CD4-positive, CD25-positive, alpha-beta regulatory T cell (primary cell): Measurements from ENCODE around the gene CA9. TPM values are rescaled to one million over a fixed set of nuclear protein-coding genes. Genes with fewer than 3 reads are reported as not detected.

Source experiments
- ATAC-seq, 2 donors: fragments of 150-1000 bp; cut with Tn5 transposase; one replicate each; pipeline ENCODE4 v1.10.0; 2021; ENCODE audit warnings: low read depth in 2 of 2, moderate number of reproducible peaks in 2 of 2, moderate library complexity in 1 of 2
- DNase-seq, 3 donors: peaks; one replicate each; pipeline versions ENCODE4 v3.0.0 to v3.0.0-alpha.2; 2012 to 2022; ENCODE audit warnings: mixed read lengths in 1 of 3
- H3K27ac ChIP-seq: one replicate; pipeline ENCODE4 v1.7.0; 2013; ENCODE audit warnings: mild to moderate bottlenecking, low read length; ENCODE audit not compliant: insufficient read depth, poor library complexity, severe bottlenecking
- H3K27me3 ChIP-seq: one replicate; pipeline ENCODE4 v1.7.0; 2013; ENCODE audit warnings: low read length; ENCODE audit not compliant: control insufficient read depth, insufficient read depth
- H3K36me3 ChIP-seq: one replicate; pipeline ENCODE4 v1.7.0; 2013; ENCODE audit warnings: mild to moderate bottlenecking, low read length, moderate library complexity; ENCODE audit not compliant: control insufficient read depth, insufficient read depth
- H3K4me1 ChIP-seq: 2 replicates; pipeline ENCODE4 v1.7.0; 2013; ENCODE audit warnings: mild to moderate bottlenecking, low read length; ENCODE audit not compliant: insufficient read depth, control insufficient read depth, poor library complexity, severe bottlenecking
- H3K4me3 ChIP-seq: one replicate; pipeline ENCODE4 v1.7.0; 2013; ENCODE audit warnings: low read depth, mild to moderate bottlenecking, low read length, moderate library complexity
- H3K9me3 ChIP-seq, 2 experiments: 1 replicate in 1 of 2; 2 replicates in 1 of 2; pipeline ENCODE4 v1.7.0; 2013; ENCODE audit warnings: low read length in 2 of 2, mild to moderate bottlenecking in 1 of 2, moderate library complexity in 1 of 2; ENCODE audit not compliant: control insufficient read depth in 2 of 2
- H3K27ac Mint-ChIP-seq, 3 donors: one replicate each; pipeline ENCODE4 v1.8.0; 2020 to 2022; ENCODE audit warnings: mild to moderate bottlenecking in 3 of 3, mixed read lengths in 3 of 3, moderate library complexity in 2 of 3
- H3K27me3 Mint-ChIP-seq: one replicate; pipeline ENCODE4 v1.8.0; 2022; ENCODE audit warnings: mild to moderate bottlenecking, mixed read lengths
- H3K36me3 Mint-ChIP-seq: one replicate; pipeline ENCODE4 v1.8.0; 2020; ENCODE audit warnings: mixed read lengths
- H3K4me1 Mint-ChIP-seq, 4 donors: one replicate each; pipeline ENCODE4 v1.8.0; 2020 to 2022; ENCODE audit warnings: mixed read lengths in 4 of 4, mild to moderate bottlenecking in 1 of 4
- H3K4me3 Mint-ChIP-seq, 4 donors: one replicate each; pipeline ENCODE4 v1.8.0; 2020 to 2022; ENCODE audit warnings: mild to moderate bottlenecking in 4 of 4, mixed read lengths in 4 of 4, moderate library complexity in 3 of 4
- H3K9me3 Mint-ChIP-seq, 7 donors: one replicate each; pipeline ENCODE4 v1.8.0; 2020 to 2022; ENCODE audit warnings: mixed read lengths in 7 of 7, mild to moderate bottlenecking in 3 of 7, moderate library complexity in 2 of 7
- polyA plus RNA-seq, 4 donors: library from polyadenylated mRNA; unstranded; fragments of 300-500 nt; fragmentation: Illumina TruSeq; gene quantifications; one replicate each; pipeline ENCODE4 v1.2.3, GENCODE V29; 2021
- total RNA-seq: library from RNA; stranded (reverse); gene quantifications from one replicate; pipeline ENCODE4 v1.2.3, GENCODE V29; 2022

Gene CA9
- total and polyA plus RNA-seq, 5 donors from 2014 or later, result 0.48 TPM; not detected in 4

DNA sequence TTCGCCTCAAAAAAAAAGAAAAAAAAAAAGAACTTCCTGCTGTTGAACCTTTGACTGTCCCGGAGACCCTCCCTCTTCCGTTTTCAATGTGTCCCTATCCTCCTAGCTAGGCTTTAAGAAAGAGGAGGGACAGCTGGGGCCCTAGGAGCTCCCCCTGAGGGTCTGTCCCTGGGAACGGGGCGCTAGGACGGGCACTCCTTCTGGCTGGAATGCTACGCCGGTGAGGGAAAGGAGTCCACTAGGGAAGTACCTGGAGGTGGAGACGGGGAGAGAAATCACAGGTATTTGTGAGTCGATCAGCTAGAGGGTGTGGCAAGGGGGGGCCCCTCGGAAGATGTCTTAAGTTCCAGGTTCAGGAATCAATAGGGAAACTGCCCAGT lies 27.6 kb upstream of the CA9 start:
- Mint-ChIP-seq H3K4me1 (peaks cover 4 to 67% (median 43%) of the 10 kb centered on the region in 4 donors), H3K27me3 (peaks cover 12% of the 10 kb centered on the region)
- H3K27me3 ChIP-seq, result no peaks in the 10 kb centered on the region

DNA sequence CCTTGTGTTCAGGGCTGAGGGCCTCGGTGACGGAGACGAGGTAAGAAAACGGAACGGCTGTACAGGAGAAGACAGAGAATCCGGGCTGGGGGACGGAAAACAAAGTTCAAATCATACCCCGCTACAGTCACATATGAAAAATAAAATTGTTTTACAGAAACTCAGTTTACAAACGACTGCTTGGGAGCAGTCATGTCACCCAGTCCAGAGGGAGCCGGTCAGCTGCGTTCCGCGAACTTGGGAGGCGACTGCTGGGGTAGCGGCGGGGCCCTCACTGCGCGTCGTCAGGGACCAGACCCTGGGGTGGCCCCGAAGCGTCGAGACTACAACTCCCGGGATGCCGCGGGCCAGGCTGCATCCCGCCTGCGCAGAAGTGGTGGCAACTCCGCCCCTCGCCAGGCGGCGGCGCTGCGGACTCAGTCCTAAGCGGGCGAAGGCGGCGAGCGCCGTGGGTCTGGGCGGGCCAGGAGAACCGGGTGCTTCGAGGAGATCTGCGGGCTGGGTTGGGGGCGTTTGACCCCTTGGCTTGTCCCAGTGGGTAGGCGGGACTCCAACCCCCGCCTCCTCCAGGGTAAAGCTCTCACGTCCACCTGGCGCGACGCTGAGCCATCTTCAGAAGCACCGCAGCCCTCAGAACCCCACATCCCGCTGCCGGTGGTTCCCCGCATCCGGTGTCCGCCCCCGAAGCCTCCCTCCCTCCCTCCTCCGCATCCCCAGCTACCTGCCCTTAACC lies 27.0 kb upstream of the CA9 start:
- H3K27ac ChIP-seq, result peak overlapping the region; percentile 93
- H3K9me3 Mint-ChIP-seq, result peaks cover 0 to 2% (median 0%) of the 10 kb centered on the region in 7 donors
- DNase-seq (peak; percentile 87 to 96 (median 93)), ATAC-seq (peak; percentile 86 to 90)
- peaks cover 64% of the 10 kb centered on the region for H3K4me1 ChIP-seq
- no peaks in the 10 kb centered on the region for H3K27me3 ChIP-seq
- peak overlapping the region; percentile 96 to 100 (median 97) for H3K4me3 Mint-ChIP-seq
- peak overlapping the region; percentile 90 for H3K4me3 ChIP-seq
- H3K4me1 Mint-ChIP-seq, result peaks cover 4 to 72% (median 45%) of the 10 kb centered on the region in 4 donors
- no peaks in the 10 kb centered on the region for H3K9me3 ChIP-seq
- peaks cover 5% of the 10 kb centered on the region for H3K36me3 ChIP-seq
- H3K36me3 Mint-ChIP-seq, result peaks cover 5% of the 10 kb centered on the region
- H3K27me3 Mint-ChIP-seq, result peaks cover 12% of the 10 kb centered on the region
- peak overlapping the region; percentile 95 to 98 (median 98) for H3K27ac Mint-ChIP-seq

More for the DNA sequence above, 27.6 kb upstream of the CA9 start:
- Histone ChIP-seq H3K36me3 (peaks cover 5% of the 10 kb centered on the region), H3K9me3 (no peaks in the 10 kb centered on the region), H3K4me3 (peak overlapping the region; percentile 90), H3K4me1 (peaks cover 59% of the 10 kb centered on the region), H3K27ac (peak overlapping the region; percentile 93)
- Mint-ChIP-seq H3K27ac (peak overlapping the region; percentile 95 to 98 (median 98)), H3K36me3 (peaks cover 5% of the 10 kb centered on the region), H3K4me3 (peak overlapping the region; percentile 96 to 100 (median 97)), H3K9me3 (peaks cover 0 to 2% (median 0%) of the 10 kb centered on the region in 7 donors)
- no peak for ATAC-seq
- peak in 1 of 3 donors; percentile 62 for DNase-seq

DNA sequence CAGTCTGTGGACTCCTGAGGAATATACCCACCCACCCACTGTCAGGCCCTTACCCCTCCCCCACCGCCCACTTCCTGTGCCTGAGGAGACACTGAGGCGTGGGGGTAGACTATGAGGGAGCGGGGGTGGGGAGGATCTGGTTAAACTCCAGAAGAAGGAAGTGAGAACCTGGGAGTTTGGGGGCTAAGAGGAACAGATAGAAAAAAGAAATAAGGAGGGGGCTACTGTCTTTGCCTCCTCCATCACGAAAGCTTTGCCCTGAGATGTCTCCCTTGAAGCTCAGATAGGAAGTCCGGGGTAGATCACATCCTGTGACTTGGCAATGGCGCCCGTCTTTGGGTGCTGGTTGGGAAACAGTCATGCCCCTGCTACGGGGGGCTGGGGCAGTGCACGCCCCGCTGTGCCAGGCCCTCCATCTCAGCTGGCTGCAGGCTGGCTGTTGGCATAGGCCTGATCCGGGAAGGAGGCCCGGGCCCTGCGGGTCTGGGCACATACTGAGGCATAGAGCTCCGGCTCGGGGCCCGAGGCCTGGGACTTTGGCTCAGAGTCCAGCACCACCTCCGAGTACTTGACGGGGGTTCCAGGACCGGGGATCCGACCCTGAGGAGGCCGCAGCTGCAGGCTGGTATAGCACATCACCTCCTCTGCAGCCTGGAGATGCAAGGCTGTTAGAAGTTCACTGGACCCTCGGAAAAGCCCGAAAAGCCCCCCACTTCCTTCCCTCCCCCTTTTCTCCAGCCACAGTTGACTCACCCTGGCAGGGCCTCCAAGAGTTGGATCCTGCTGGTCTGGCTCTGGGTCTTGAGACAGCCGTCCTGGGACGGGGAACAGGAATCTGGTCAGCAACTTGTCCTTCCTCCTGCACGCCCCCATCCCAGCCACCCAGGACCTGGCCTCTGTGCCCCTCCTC lies 24.0 kb upstream of the CA9 start:
- Histone ChIP-seq H3K27me3 (no peaks in the 10 kb centered on the region), H3K36me3 (peaks cover 5% of the 10 kb centered on the region), H3K4me1 (peaks cover 70% of the 10 kb centered on the region), H3K27ac (peak overlapping the region; percentile 93), H3K9me3 (no peaks in the 10 kb centered on the region), H3K4me3 (peak overlapping the region; percentile 88)
- Mint-ChIP-seq H3K27ac (peak overlapping the region; percentile 93 to 99 (median 98)), H3K9me3 (peaks cover 0 to 2% (median 0%) of the 10 kb centered on the region in 7 donors), H3K4me3 (peak overlapping the region; percentile 96 to 100 (median 97)), H3K36me3 (peaks cover 5% of the 10 kb centered on the region), H3K27me3 (peaks cover 12% of the 10 kb centered on the region), H3K4me1 (peaks cover under 1 to 82% (median 45%) of the 10 kb centered on the region in 4 donors)
- ATAC-seq, result no peak
- peak; percentile 17 to 75 (median 55) for DNase-seq

DNA sequence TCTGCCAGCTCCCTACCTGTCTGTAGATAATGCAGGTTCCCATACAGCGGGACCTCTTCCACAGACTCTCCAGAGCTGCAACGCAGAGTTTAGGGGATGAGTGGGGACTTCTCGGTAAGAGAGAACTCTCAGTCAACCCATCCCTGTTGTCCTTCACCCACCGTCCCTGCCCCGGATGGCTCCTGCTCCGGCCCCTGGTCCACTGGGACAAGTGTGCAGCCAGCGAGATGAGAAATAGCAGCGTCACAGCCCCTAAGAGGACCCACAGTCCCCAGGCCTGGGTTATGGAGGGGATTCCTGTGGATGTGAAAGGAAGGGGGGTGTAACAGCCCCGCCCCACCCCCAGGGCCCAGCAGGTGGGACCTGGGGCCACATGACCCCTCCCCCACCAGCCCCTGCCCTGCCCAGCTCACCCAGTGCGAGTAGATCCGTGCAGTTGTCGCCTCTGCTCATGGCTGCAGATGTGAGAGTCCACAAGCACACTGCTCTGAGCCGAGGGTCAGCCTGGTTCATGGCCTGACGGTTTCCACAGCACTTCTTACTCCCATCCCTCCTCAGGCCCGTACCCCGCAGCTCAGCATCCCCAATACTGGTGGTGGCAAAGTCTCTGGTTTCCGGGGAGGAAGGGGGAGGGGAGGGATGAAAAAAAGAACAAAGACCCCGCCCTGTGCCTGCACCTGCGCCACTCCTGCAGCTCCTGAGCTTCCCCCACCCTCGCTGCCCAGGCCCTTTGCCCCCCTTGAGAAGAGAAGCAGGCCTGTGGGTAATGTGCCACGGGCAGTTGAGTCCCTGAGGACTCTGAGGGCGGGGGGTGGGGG lies 23.2 kb upstream of the CA9 start, which contains the start of gene SIT1:
SIT1 (minus strand) TSS at position 591 of the 818 bp plus-strand sequence; CDS start at position 513, 78 bp downstream.
- Histone ChIP-seq H3K27ac (peak within 1 kb of the TSS; percentile 93), H3K36me3 (peaks cover 5% of the 10 kb centered on the region), H3K4me1 (peaks cover 66% of the 10 kb centered on the region), H3K4me3 (peak within 1 kb of the TSS; percentile 88), H3K27me3 (no peaks in the 10 kb centered on the region), H3K9me3 (no peaks in the 10 kb centered on the region)
- DNase-seq (peak; percentile 32 to 73 (median 43)), ATAC-seq (no peak)
- H3K27ac Mint-ChIP-seq, result peak within 1 kb of the TSS; percentile 93 to 99 (median 98)
- peaks cover 0 to 2% (median 0%) of the 10 kb centered on the region in 7 donors for H3K9me3 Mint-ChIP-seq
- peak within 1 kb of the TSS; percentile 96 to 100 (median 97) for H3K4me3 Mint-ChIP-seq
- H3K4me1 Mint-ChIP-seq, result peaks cover 0 to 77% (median 47%) of the 10 kb centered on the region in 4 donors
- H3K27me3 Mint-ChIP-seq, result peaks cover 12% of the 10 kb centered on the region
- peaks cover 5% of the 10 kb centered on the region for H3K36me3 Mint-ChIP-seq

DNA sequence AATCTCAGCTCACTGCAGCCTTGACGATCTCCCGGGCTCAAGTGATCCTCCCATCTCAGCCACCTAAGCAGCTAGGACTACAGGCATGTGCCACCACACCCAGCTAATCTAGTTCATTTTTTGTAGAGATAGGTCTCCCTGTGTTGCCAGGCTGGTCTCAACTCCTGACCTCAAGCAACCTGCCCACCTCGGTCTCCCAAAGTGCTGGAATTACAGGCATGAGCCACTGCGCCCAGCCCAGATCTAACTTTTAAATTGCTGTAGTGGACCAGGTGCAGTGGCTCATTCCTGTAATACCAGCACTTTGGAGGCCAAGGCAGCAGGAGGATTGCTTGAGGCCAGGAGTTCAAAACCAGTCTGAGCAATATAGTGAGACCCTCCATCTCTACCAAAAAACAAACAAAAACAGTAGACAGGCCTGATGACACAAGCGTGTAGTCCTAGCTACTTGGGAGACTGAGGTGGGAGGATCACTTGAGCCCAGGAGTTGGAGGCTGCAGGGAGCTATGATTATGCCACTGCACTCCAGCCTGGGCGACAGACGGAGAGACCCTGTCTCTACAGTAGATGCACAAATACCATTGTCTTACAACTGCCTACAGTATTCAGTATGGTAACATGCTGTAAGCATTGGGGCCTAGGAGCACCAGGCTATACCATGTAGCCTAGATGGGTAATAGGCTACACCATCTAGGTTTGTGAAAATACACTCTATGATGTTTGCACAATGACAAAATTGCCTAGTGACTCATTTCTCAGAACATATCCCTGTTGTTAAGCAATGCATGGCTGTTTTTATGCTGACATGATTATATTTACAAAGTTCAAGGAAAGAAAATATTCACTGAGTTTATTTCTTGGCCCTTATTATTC lies 21.5 kb upstream of the CA9 start:
- no peak overlapping the region for H3K4me3 ChIP-seq
- H3K9me3 ChIP-seq, result no peaks in the 10 kb centered on the region
- DNase-seq (no peak), ATAC-seq (no peak)
- H3K4me1 Mint-ChIP-seq, result peaks cover 10 to 76% (median 53%) of the 10 kb centered on the region in 4 donors
- peaks cover 5% of the 10 kb centered on the region for H3K36me3 ChIP-seq
- H3K9me3 Mint-ChIP-seq, result no peaks in the 10 kb centered on the region
- peaks cover 55% of the 10 kb centered on the region for H3K4me1 ChIP-seq
- peak overlapping the region; percentile 93 for H3K27ac ChIP-seq
- peak overlapping the region in 2 of 3 donors; percentile 88 to 91 for H3K27ac Mint-ChIP-seq
- no peaks in the 10 kb centered on the region for H3K27me3 ChIP-seq
- H3K36me3 Mint-ChIP-seq, result peaks cover 5% of the 10 kb centered on the region
- H3K4me3 Mint-ChIP-seq, result peak overlapping the region; percentile 96 to 100 (median 97)
- H3K27me3 Mint-ChIP-seq, result peaks cover 14% of the 10 kb centered on the region

DNA sequence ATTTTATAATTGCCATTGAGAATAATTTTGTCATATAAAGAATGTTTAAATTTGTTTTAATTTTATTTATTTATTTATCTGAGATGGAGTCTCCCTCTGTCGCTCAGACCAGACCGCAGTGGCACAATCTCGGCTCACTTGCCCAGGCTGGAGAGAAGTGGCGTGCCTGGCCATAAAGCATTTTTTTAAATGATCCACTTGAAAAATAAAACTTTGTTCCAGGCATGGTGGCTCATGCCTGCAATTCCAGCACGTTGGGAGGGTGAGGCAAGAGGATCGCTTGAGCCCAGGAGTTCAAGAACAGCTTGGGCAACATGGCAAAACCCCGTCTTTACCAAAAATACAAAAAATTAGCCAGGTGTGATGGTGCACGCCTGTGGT lies 20.9 kb upstream of the CA9 start:
- Mint-ChIP-seq H3K27me3 (peaks cover 17% of the 10 kb centered on the region), H3K4me1 (peaks cover 14 to 76% (median 51%) of the 10 kb centered on the region in 4 donors), H3K9me3 (peaks cover 0 to 1% (median 0%) of the 10 kb centered on the region in 7 donors), H3K27ac (peak overlapping the region; percentile 9 to 73 (median 20)), H3K36me3 (peaks cover 7% of the 10 kb centered on the region), H3K4me3 (peak overlapping the region in 1 of 4 donors; percentile 98)
- H3K27me3 ChIP-seq, result no peaks in the 10 kb centered on the region
- no peak overlapping the region for H3K27ac ChIP-seq
- H3K4me3 ChIP-seq, result no peak overlapping the region
- no peaks in the 10 kb centered on the region for H3K9me3 ChIP-seq
- peaks cover 54% of the 10 kb centered on the region for H3K4me1 ChIP-seq
- H3K36me3 ChIP-seq, result peaks cover 5% of the 10 kb centered on the region
- no peak for DNase-seq
- ATAC-seq, result no peak
